Measurements from ENCODE around the gene BFSP2.
"Not testable (repeated sequence)": the region's sequence is repeated elsewhere in the genome, so short reads cannot be mapped to it uniquely, and the experiment has no call there.

Gene BFSP2

GRCh38 chr3:133460809-133461208 lies 61.0 kb downstream of the BFSP2 start:
- no peak for DNase-seq

- DNase-seq = no peak
These were observed 61.4 kb downstream of the BFSP2 start for GRCh38 chr3:133461291-133461690.

GRCh38 chr3:133463347-133463860 lies 63.5 kb downstream of the BFSP2 start:
- no peak for DNase-seq

- DNase-seq = no peak
These were observed 64.7 kb downstream of the BFSP2 start for GRCh38 chr3:133464573-133464972.

- no peak for DNase-seq
These were observed 66.9 kb downstream of the BFSP2 start for GRCh38 chr3:133466531-133467386.

- no peak for DNase-seq
These were observed 67.9 kb downstream of the BFSP2 start for GRCh38 chr3:133467780-133468179.

- DNase-seq = no peak
These were observed 68.4 kb downstream of the BFSP2 start for GRCh38 chr3:133468251-133468721.

DNA sequence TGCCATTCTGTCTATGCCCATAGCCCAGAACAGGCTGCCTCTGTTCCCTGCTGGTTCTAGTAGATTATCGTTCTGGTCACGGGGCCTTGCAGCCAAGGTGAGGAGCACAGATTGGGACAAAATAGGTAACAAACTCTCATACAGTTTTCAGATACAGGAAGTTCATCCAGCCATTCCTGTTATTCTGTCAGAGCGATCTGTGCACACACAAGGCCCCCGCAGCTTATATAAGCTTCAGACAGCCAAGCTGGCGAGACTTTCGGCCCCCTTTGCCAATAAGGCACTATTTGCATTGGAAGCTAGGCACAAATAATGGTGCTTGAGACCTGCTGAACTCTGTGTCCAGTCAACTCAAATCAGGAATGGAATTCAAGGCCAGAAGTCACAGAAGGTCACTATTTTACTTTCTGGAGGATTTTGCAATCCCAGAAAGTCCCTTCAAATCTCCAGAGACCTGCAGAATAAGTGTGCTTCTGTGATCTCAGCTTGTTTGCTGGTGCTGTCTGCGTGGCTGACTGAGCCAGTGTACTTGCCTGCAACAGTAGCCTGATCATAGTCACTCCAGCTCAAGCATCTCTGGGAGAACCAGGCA lies 69.4 kb downstream of the BFSP2 start:
- no peak for DNase-seq

DNA sequence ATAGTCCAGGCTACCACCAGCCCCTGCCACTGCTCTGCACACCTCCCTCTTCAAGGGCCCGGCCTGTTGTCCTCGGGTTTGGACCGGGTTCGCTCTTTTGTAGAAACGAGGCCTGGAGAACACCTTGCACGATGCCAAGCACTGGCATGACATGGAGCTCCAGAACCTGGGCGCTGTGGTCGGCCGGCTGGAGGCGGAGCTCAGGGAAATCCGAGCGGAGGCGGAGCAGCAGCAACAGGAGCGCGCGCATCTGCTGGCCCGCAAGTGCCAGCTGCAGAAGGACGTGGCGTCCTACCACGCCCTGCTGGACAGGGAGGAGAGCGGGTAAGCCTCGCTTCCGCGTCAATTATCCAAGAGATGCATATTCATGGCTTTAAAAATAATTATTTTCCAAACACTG lies 72.4 kb downstream of the BFSP2 start:
- no peak for DNase-seq

DNA sequence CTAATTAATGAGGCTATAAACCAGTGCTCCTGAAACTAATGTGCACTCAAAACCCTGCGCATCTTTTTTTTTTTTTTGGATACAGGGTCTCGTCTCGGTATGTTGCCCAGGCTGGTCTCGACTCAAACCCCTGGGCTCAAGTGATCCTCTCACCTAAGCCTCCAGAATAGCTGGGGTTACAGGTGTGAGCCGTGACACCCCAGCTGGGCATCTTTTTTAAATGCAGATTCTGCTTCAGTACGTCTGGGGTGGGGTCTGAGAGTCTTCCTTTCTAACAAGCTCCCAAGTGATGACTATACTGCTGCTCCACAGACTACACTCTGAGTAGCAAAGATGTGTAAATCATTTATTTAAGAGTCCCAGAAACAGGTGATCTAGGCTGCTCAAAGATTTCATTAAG lies 73.0 kb downstream of the BFSP2 start:
- no peak for DNase-seq

DNA sequence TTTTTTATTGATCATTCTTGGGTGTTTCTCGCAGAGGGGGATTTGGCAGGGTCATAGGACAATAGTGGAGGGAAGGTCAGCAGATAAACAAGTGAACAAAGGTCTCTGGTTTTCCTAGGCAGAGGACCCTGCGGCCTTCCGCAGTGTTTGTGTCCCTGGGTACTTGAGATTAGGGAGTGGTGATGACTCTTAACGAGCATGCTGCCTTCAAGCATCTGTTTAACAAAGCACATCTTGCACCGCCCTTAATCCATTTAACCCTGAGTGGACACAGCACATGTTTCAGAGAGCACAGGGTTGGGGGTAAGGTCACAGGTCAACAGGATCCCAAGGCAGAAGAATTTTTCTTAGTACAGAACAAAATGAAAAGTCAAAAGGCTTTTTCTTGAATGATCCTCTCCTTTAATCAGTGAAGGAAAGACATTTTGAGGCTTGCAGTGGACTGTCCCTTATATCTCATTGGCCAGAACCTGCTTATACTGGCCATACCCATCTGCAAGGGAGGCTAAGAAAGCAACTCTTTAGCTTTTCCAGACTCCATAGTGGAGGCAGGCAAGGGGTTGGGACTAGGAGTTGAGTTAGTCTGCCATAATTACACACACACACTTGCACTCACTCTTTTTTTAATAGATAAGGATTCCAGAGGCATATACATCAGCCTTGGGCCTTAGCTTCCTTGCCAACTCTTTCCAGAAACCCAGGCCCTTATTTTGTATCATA lies 73.8 kb downstream of the BFSP2 start:
- not testable (repeated sequence) for DNase-seq

- no peak for DNase-seq
These were observed 74.5 kb downstream of the BFSP2 start for GRCh38 chr3:133474251-133474801.

DNA sequence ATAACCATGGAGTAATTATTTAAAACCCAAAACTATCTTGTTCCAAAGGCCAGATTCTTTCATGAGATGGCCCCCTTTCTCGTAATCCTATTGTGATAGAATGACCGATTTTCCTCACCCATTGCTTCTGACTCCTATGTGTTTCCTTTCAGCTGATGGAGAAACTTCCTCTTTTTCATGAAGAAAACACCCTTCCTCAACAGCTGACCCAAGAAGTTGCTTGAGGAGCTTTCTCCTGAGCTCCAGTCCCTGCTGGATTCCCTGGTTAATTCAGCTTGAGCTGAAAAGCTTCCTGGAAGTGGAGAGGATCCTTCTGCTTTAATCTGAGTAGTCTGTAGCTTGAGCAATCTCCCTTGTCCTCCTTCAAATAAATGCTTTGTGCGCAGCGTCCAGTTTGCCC lies 75.0 kb downstream of the BFSP2 start:
- no peak for DNase-seq

DNA sequence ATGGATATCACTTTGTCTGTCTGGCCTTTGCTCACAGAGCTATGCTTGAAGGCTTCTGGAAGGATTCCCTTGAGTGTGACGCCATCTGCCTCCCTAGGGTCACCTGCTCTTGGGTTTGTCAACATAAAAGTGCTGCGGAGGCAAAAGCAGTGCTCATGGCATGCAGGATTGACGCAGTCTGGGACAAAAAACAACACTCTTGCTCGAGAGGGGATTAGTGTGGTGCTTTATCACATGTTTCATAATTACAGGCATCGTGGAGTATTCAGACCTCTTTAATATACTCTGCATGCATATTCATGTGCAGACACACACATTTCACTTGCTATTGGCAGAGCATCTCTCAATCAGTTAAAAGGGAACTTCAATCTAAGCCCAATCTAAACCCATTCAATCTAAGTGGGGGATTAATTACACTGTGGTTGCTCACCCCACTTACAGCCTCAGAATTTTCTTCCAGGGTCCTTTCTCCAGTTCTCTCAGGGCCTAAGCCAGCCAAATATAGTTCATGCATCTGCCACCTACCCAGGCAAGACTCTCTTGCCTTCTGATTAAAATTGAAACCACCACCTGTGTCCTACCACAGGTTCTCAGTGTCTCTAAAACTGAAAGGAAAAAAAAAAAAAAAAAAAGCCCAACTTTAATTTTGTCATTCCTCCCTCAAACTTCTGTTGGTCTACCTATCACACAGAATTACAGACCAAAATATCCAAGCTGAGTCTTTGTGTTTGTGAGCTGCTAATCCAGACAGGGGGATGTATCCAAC lies 75.6 kb downstream of the BFSP2 start:
- DNase-seq = no peak

DNA sequence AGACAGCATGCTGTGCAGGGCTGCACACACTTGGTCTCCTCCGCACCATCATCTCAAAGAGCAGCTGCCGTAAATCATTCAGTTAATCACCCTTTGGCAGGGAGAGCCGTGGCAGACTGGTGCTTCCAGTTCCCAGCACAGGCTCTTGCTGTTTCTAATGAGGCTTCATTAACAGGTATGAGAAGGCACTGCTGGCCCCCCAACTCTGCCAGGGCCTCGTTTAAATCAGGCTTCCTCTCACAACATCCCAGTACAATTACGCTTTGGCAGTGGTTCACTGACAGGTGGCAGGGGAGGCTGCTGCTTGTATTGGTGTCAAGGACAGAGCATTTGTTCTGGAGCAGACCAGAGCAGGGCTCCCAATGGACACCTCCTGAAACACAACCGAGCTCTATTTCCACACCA lies 77.1 kb downstream of the BFSP2 start:
- DNase-seq = no peak

DNA sequence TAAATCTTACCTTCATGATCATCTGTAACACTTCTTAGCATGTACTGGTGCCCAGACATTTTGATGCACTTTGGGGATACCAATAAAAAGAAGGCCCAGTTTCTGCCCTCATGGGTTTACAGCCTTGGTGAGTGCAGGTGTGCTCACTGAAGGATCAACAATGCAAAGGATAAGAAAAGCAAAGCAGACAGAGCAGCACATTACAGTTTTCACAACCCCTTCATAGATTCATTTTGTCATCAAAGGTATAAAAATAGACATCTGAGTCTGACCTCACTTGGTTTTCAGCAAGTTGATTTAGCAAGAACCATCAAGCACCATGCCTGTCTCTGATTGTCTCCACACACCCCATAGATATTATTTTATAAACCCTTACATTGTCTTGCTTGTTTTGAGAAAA lies 77.6 kb downstream of the BFSP2 start:
- no peak for DNase-seq

GRCh38 chr3:133478624-133479023 lies 78.8 kb downstream of the BFSP2 start:
- no peak for DNase-seq

DNA sequence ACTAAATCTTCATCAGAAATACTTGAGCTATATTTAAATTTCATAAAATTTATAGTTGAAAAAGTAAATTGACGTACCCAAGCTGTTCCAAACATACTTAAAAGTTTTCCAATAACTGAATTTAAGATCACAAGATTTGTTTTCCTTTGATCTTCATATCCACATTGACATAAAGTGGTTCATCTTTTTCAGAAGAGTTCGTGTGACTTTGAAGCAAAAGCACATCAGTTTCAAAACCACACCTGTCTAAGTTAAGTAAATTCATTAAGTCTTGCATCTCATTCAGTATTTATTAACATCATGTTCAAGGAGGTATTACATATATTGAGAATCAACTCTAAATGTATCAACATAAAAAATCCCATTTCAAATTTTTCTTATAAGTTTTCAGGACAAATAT lies 79.5 kb downstream of the BFSP2 start:
- DNase-seq = no peak

DNA sequence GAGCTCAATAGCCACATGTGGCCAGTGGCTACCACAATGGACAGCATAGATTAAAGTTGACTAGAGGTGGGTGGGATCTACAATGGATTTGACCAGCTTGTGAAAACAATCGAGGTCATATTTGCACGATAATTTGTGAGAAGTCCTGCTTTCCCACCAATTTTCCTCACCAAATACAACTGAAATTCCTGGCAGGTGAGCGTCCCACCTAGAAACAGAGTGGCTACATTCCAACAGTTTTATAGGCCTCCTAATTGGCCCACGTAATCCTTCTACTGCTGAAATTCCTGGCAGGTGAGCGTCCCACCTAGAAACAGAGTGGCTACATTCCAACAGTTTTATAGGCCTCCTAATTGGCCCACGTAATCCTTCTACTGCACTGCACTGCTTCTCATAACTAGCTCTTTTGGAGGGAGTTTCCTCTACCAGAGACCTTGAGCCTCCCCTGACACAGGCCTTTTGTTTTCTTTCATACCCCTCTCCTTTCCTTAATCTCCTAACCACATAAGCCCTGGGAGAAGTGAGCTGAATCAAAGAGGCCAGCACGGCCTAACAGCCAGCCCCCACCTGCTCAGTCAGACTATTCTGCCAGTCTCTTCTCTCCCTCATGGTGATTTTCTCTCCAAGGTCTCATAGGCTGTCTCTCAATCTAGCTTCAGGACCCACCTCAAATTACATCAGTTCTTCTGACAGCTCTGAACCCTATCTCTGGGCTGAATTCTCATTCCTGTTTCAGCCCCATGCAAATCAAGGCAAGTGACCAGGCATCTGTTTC lies 80.2 kb downstream of the BFSP2 start:
- no peak for DNase-seq

GRCh38 chr3:133482474-133482873 lies 82.6 kb downstream of the BFSP2 start:
- not testable (repeated sequence) for DNase-seq

GRCh38 chr3:133486658-133487057 lies 86.8 kb downstream of the BFSP2 start:
- DNase-seq = no peak

GRCh38 chr3:133487204-133487603 lies 87.3 kb downstream of the BFSP2 start:
- DNase-seq = no peak

Measured in activated CD8-positive, alpha-beta memory T cell treated with anti-CD3 and anti-CD28 coated beads, Interleukin-2, amount 50 U/mL, for 48 hours (primary cell).